IgD-negative memory B cell (primary cell): ENCODE results near the gene MOGAT2. TPM values are rescaled to one million over a fixed set of nuclear protein-coding genes. Genes with fewer than 3 reads are reported as not detected.

Experiments
- H3K27ac Mint-ChIP-seq, 3 donors: one replicate each; pipeline ENCODE4 v1.8.0; 2020 to 2022; ENCODE audit warnings: mild to moderate bottlenecking in 3 of 3, mixed read lengths in 3 of 3, moderate library complexity in 1 of 3
- H3K27me3 Mint-ChIP-seq: one replicate; pipeline ENCODE4 v1.8.0; 2021; ENCODE audit warnings: mixed read lengths
- H3K36me3 Mint-ChIP-seq: one replicate; pipeline ENCODE4 v1.8.0; 2020; ENCODE audit warnings: mild to moderate bottlenecking, mixed read lengths
- H3K4me1 Mint-ChIP-seq, 3 donors: one replicate each; pipeline ENCODE4 v1.8.0; 2020 to 2022; ENCODE audit warnings: mixed read lengths in 3 of 3, mild to moderate bottlenecking in 1 of 3
- H3K4me3 Mint-ChIP-seq, 4 donors: one replicate each; pipeline ENCODE4 v1.8.0; 2020 to 2022; ENCODE audit warnings: mild to moderate bottlenecking in 4 of 4, mixed read lengths in 4 of 4, moderate library complexity in 3 of 4
- H3K9me3 Mint-ChIP-seq, 3 donors: one replicate each; pipeline ENCODE4 v1.8.0; 2020 to 2021; ENCODE audit warnings: mixed read lengths in 3 of 3, mild to moderate bottlenecking in 1 of 3
- polyA plus RNA-seq: library from polyadenylated mRNA; unstranded; fragments of 300-500 nt; fragmentation: Illumina TruSeq; gene quantifications from one replicate; pipeline ENCODE4 v1.2.3, GENCODE V29; 2021

The MOGAT2 gene
- polyA plus RNA-seq, 1 donor from 2014 or later = not detected

- Mint-ChIP-seq H3K36me3 (no peaks in the 10 kb centered on the region), H3K9me3 (no peaks in the 10 kb centered on the region), H3K27me3 (peaks cover 3% of the 10 kb centered on the region), H3K4me3 (no peak overlapping the region), H3K27ac (no peak overlapping the region), H3K4me1 (peaks cover 0 to 9% (median 9%) of the 10 kb centered on the region in 3 donors)
These were observed 12.1 kb upstream of the MOGAT2 start for GRCh38 chr11:75705541-75705940.

- Mint-ChIP-seq H3K4me3 (peak overlapping the region in 1 of 4 donors; percentile 77), H3K27ac (no peak overlapping the region), H3K9me3 (no peaks in the 10 kb centered on the region), H3K27me3 (peaks cover 3% of the 10 kb centered on the region), H3K4me1 (peaks cover 0 to 9% (median 9%) of the 10 kb centered on the region in 3 donors), H3K36me3 (no peaks in the 10 kb centered on the region)
These were observed 11.3 kb upstream of the MOGAT2 start for GRCh38 chr11:75706260-75706729.

- Mint-ChIP-seq H3K27ac (no peak overlapping the region), H3K4me1 (no peaks in the 10 kb centered on the region), H3K27me3 (peaks cover 1% of the 10 kb centered on the region), H3K9me3 (no peaks in the 10 kb centered on the region), H3K4me3 (no peak overlapping the region), H3K36me3 (no peaks in the 10 kb centered on the region)
These were observed 3.4 kb upstream of the MOGAT2 start for GRCh38 chr11:75714211-75714610.

GRCh38 chr11:75715688-75716087 is 1.9 kb upstream of the MOGAT2 start:
- no peak overlapping the region for H3K4me3 Mint-ChIP-seq
- no peaks in the 10 kb centered on the region for H3K4me1 Mint-ChIP-seq
- no peak overlapping the region for H3K27ac Mint-ChIP-seq
- no peaks in the 10 kb centered on the region for H3K9me3 Mint-ChIP-seq
- peaks cover 1% of the 10 kb centered on the region for H3K27me3 Mint-ChIP-seq
- no peaks in the 10 kb centered on the region for H3K36me3 Mint-ChIP-seq

GRCh38 chr11:75716659-75717058 is 979 bp upstream of the MOGAT2 start:
- peak overlapping the region in 2 of 3 donors; percentile 1 to 61 for H3K27ac Mint-ChIP-seq
- H3K9me3 Mint-ChIP-seq = no peaks in the 10 kb centered on the region
- H3K4me1 Mint-ChIP-seq = no peaks in the 10 kb centered on the region
- peaks cover 1% of the 10 kb centered on the region for H3K27me3 Mint-ChIP-seq
- H3K4me3 Mint-ChIP-seq = no peak overlapping the region
- no peaks in the 10 kb centered on the region for H3K36me3 Mint-ChIP-seq

GRCh38 chr11:75718419-75719339 is 1.0 kb downstream of the MOGAT2 start:
- H3K27ac Mint-ChIP-seq = peak overlapping the region in 1 of 3 donors; percentile 11
- no peaks in the 10 kb centered on the region for H3K27me3 Mint-ChIP-seq
- H3K36me3 Mint-ChIP-seq = no peaks in the 10 kb centered on the region
- H3K4me3 Mint-ChIP-seq = no peak overlapping the region
- peaks cover 0 to 2% (median 0%) of the 10 kb centered on the region in 3 donors for H3K4me1 Mint-ChIP-seq
- H3K9me3 Mint-ChIP-seq = no peaks in the 10 kb centered on the region

GRCh38 chr11:75719340-75720239 is 2.0 kb downstream of the MOGAT2 start:
- Mint-ChIP-seq H3K27ac (peak overlapping the region in 1 of 3 donors; percentile 32), H3K9me3 (no peaks in the 10 kb centered on the region), H3K4me1 (peaks cover 0 to 2% (median 0%) of the 10 kb centered on the region in 3 donors), H3K4me3 (no peak overlapping the region), H3K27me3 (no peaks in the 10 kb centered on the region), H3K36me3 (no peaks in the 10 kb centered on the region)

GRCh38 chr11:75720639-75721038 is 3.0 kb downstream of the MOGAT2 start:
- Mint-ChIP-seq H3K4me3 (no peak overlapping the region), H3K27ac (no peak overlapping the region), H3K9me3 (no peaks in the 10 kb centered on the region), H3K36me3 (no peaks in the 10 kb centered on the region), H3K27me3 (no peaks in the 10 kb centered on the region), H3K4me1 (peaks cover 0 to 2% (median 0%) of the 10 kb centered on the region in 3 donors)

GRCh38 chr11:75721852-75722668 is 4.4 kb downstream of the MOGAT2 start:
- Mint-ChIP-seq H3K36me3 (no peaks in the 10 kb centered on the region), H3K9me3 (no peaks in the 10 kb centered on the region), H3K4me1 (peaks cover 0 to 2% (median 0%) of the 10 kb centered on the region in 3 donors), H3K4me3 (no peak overlapping the region), H3K27ac (no peak overlapping the region), H3K27me3 (no peaks in the 10 kb centered on the region)

GRCh38 chr11:75722669-75723042 is 5.0 kb downstream of the MOGAT2 start:
- H3K4me1 Mint-ChIP-seq = peaks cover 0 to 2% (median 0%) of the 10 kb centered on the region in 3 donors
- H3K27ac Mint-ChIP-seq = no peak overlapping the region
- no peaks in the 10 kb centered on the region for H3K27me3 Mint-ChIP-seq
- H3K4me3 Mint-ChIP-seq = no peak overlapping the region
- no peaks in the 10 kb centered on the region for H3K9me3 Mint-ChIP-seq
- H3K36me3 Mint-ChIP-seq = no peaks in the 10 kb centered on the region

GRCh38 chr11:75725547-75726320 is 8.1 kb downstream of the MOGAT2 start:
- Mint-ChIP-seq H3K27me3 (no peaks in the 10 kb centered on the region), H3K4me3 (no peak overlapping the region), H3K27ac (peak overlapping the region in 1 of 3 donors; percentile 16), H3K9me3 (no peaks in the 10 kb centered on the region), H3K36me3 (peaks cover 2% of the 10 kb centered on the region), H3K4me1 (peaks cover 0 to 2% (median 0%) of the 10 kb centered on the region in 3 donors)

GRCh38 chr11:75728992-75729391 is 11.4 kb downstream of the MOGAT2 start:
- H3K36me3 Mint-ChIP-seq = peaks cover 2% of the 10 kb centered on the region
- peak overlapping the region in 1 of 3 donors; percentile 91 for H3K27ac Mint-ChIP-seq
- H3K4me3 Mint-ChIP-seq = no peak overlapping the region
- H3K9me3 Mint-ChIP-seq = no peaks in the 10 kb centered on the region
- H3K4me1 Mint-ChIP-seq = no peaks in the 10 kb centered on the region
- H3K27me3 Mint-ChIP-seq = peaks cover 2% of the 10 kb centered on the region

GRCh38 chr11:75731095-75731494 is 13.5 kb downstream of the MOGAT2 start:
- peaks cover 10% of the 10 kb centered on the region for H3K27me3 Mint-ChIP-seq
- H3K27ac Mint-ChIP-seq = no peak overlapping the region
- H3K4me3 Mint-ChIP-seq = no peak overlapping the region
- H3K4me1 Mint-ChIP-seq = no peaks in the 10 kb centered on the region
- H3K36me3 Mint-ChIP-seq = peaks cover 2% of the 10 kb centered on the region
- no peaks in the 10 kb centered on the region for H3K9me3 Mint-ChIP-seq

GRCh38 chr11:75733071-75733430 is 15.4 kb downstream of the MOGAT2 start:
- H3K27me3 Mint-ChIP-seq = peaks cover 12% of the 10 kb centered on the region
- H3K4me1 Mint-ChIP-seq = no peaks in the 10 kb centered on the region
- no peaks in the 10 kb centered on the region for H3K9me3 Mint-ChIP-seq
- peaks cover 2% of the 10 kb centered on the region for H3K36me3 Mint-ChIP-seq
- H3K27ac Mint-ChIP-seq = no peak overlapping the region
- no peak overlapping the region for H3K4me3 Mint-ChIP-seq
